ENCODE measurements around the gene OR1A2. TPM values are rescaled to one million over a fixed set of nuclear protein-coding genes. Genes with fewer than 3 reads are reported as not detected.
"Not testable (repeated sequence)": the region's sequence is repeated elsewhere in the genome, so short reads cannot be mapped to it uniquely, and the experiment has no call there.

OR1A2 gene
- total RNA-seq, 3 donors from 2014 or later = not detected

GRCh38 chr17:3208484-3208883, 11.2 kb downstream of the OR1A2 start:
- Histone ChIP-seq H3K9me3 (no peaks in the 10 kb centered on the region), H3K36me3 (ENCODE audit: low read depth) (no peaks in the 10 kb centered on the region), H3K4me3 (no peak overlapping the region), H3K4me1 (ENCODE audit: low read depth) (no peaks in the 10 kb centered on the region)
- TF ChIP-seq CTCF (IDR thresholded peaks at IDR 0.05) = no peak
- ATAC-seq (no peak), DNase-seq (no peak)
- intact Hi-C loops (cut with DNase I, micrococcal nuclease) = no loop called here

- no peaks in the 10 kb centered on the region for H3K4me1 ChIP-seq (ENCODE audit: low read depth)
- no peak for ATAC-seq
- no peak for TF ChIP-seq CTCF (IDR thresholded peaks at IDR 0.05)
- no peaks in the 10 kb centered on the region for H3K9me3 ChIP-seq
- no peak overlapping the region for H3K4me3 ChIP-seq
- no peaks in the 10 kb centered on the region for H3K36me3 ChIP-seq (ENCODE audit: low read depth)
- DNase-seq = no peak
- intact Hi-C loops (cut with DNase I, micrococcal nuclease) = no loop called here
These were observed 15.7 kb downstream of the OR1A2 start for GRCh38 chr17:3213001-3213400.

GRCh38 chr17:3213587-3213986, 16.3 kb downstream of the OR1A2 start:
- intact Hi-C loops (cut with DNase I, micrococcal nuclease) = no loop called here
- DNase-seq (no peak), ATAC-seq (no peak)
- no peak overlapping the region for H3K4me3 ChIP-seq
- no peaks in the 10 kb centered on the region for H3K36me3 ChIP-seq (ENCODE audit: low read depth)
- no peaks in the 10 kb centered on the region for H3K4me1 ChIP-seq (ENCODE audit: low read depth)
- TF ChIP-seq CTCF (IDR thresholded peaks at IDR 0.05) = no peak
- H3K9me3 ChIP-seq = no peaks in the 10 kb centered on the region

GRCh38 chr17:3219978-3220377, 22.7 kb downstream of the OR1A2 start:
- H3K4me3 ChIP-seq; intact Hi-C loops (cut with DNase I, micrococcal nuclease); DNase-seq; H3K4me1 ChIP-seq (ENCODE audit: low read depth); ATAC-seq; H3K9me3 ChIP-seq; H3K36me3 ChIP-seq (ENCODE audit: low read depth): not testable (repeated sequence)

- TF ChIP-seq CTCF (IDR thresholded peaks at IDR 0.05) = no peak
- no peaks in the 10 kb centered on the region for H3K9me3 ChIP-seq
- no peak overlapping the region for H3K4me3 ChIP-seq
- no peak for ATAC-seq
- no peak for DNase-seq
- H3K36me3 ChIP-seq (ENCODE audit: low read depth) = no peaks in the 10 kb centered on the region
- intact Hi-C loops (cut with DNase I, micrococcal nuclease) = no loop called here
- H3K4me1 ChIP-seq (ENCODE audit: low read depth) = no peaks in the 10 kb centered on the region
These were observed 24.5 kb downstream of the OR1A2 start for GRCh38 chr17:3221850-3222249.

GRCh38 chr17:3222505-3222904, 25.2 kb downstream of the OR1A2 start:
- no peak overlapping the region for H3K4me3 ChIP-seq
- no peaks in the 10 kb centered on the region for H3K36me3 ChIP-seq (ENCODE audit: low read depth)
- no peaks in the 10 kb centered on the region for H3K4me1 ChIP-seq (ENCODE audit: low read depth)
- DNase-seq (no peak), ATAC-seq (no peak)
- intact Hi-C loops (cut with DNase I, micrococcal nuclease) = no loop called here
- H3K9me3 ChIP-seq = no peaks in the 10 kb centered on the region
- no peak for TF ChIP-seq CTCF (IDR thresholded peaks at IDR 0.05)

- H3K9me3 ChIP-seq; H3K4me3 ChIP-seq; H3K4me1 ChIP-seq (ENCODE audit: low read depth); intact Hi-C loops (cut with DNase I, micrococcal nuclease); DNase-seq; H3K36me3 ChIP-seq (ENCODE audit: low read depth): not testable (repeated sequence)
- ATAC-seq = peak; percentile 93
These were observed 27.5 kb downstream of the OR1A2 start for GRCh38 chr17:3224721-3225352.

GRCh38 chr17:3232300-3232699, 35.0 kb downstream of the OR1A2 start:
- DNase-seq; ATAC-seq; H3K36me3 ChIP-seq (ENCODE audit: low read depth); H3K9me3 ChIP-seq; H3K4me3 ChIP-seq; H3K4me1 ChIP-seq (ENCODE audit: low read depth); intact Hi-C loops (cut with DNase I, micrococcal nuclease): not testable (repeated sequence)

- not testable (repeated sequence) for H3K36me3 ChIP-seq (ENCODE audit: low read depth)
- ATAC-seq = peak; percentile 61
These were observed 41.4 kb downstream of the OR1A2 start for GRCh38 chr17:3238685-3239084.

GRCh38 chr17:3241044-3241443, 43.7 kb downstream of the OR1A2 start:
- H3K9me3 ChIP-seq; ATAC-seq; intact Hi-C loops (cut with DNase I, micrococcal nuclease); DNase-seq; H3K4me1 ChIP-seq (ENCODE audit: low read depth); H3K4me3 ChIP-seq; H3K36me3 ChIP-seq (ENCODE audit: low read depth): not testable (repeated sequence)

More at GRCh38 chr17:3238685-3239084, 41.4 kb downstream of the OR1A2 start:
- H3K4me3 ChIP-seq; H3K4me1 ChIP-seq (ENCODE audit: low read depth); H3K9me3 ChIP-seq; intact Hi-C loops (cut with DNase I, micrococcal nuclease): not testable (repeated sequence)
- DNase-seq = peak in 1 of 3 donors; percentile 14
